HG03520 (cell line): Measurements from ENCODE around the gene CAPN12.
A peak's percentile ranks its signal among the peaks of the same experiment; 100 is the strongest.
"Not testable (repeated sequence)": the region's sequence is repeated elsewhere in the genome, so short reads cannot be mapped to it uniquely, and the experiment has no call there.

ENCODE experiments used
- ATAC-seq: cut with Tn5 transposase; IDR thresholded peaks from one replicate; pipeline ENCODE4 v1.9.1; 2021; ENCODE audit warnings: mild to moderate bottlenecking, moderate library complexity; ENCODE audit not compliant: unreplicated experiment

Gene CAPN12

GRCh38 chr19:38771569-38771968, 27.3 kb upstream of the CAPN12 start:
- not testable (repeated sequence) for ATAC-seq

DNA sequence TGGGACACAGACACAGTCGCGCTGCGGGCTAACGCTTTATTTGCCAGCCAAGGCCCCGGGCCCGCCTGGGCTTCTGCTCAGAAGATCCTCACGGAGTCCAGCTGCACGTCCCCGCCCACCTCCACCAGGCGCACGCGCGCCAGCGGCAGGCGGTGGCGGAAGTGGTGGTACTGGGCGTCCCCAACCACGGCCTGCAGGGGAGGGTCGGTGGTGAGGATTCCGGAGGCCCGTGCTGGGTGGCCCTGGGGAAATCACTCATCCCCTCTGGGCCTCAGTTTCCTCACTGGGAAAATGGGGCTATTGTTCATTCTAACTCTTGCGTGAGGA, 26.6 kb upstream of the CAPN12 start:
- not testable (repeated sequence) for ATAC-seq

DNA sequence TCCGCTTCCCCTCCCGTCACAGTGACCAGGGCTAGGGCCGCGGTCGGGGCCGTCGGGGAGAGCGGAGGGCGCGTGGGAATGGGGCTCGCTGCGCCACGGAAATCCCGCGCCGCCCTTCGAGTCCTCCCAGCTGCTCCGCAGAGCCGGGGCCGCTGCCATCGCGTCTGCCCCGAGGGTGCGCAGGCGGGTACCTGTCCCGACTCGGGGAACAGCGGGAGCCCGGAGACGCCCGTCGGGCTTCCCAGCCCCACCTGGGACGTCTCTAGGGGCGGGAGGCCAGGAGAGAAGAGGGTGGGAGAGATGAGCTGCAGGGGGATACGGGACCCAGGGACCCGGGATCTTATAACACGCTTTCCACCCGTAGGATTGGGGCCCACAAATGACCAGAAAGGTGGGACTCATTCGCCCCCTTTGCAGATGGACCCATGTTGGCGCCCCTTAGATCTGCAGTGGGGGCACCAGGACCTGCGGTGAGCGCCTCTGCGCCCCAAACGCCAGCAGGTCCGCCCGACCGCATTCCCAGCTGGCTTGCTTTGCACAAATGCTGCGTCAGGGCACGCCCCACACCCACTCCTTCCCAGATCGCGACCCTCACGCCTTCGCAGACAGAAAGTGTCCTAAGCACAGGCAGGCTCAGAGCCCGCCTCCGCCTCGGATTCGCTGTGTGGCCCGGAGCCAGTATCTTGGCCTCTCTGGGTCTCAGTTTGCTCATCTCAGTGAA, 26.1 kb upstream of the CAPN12 start:
- ATAC-seq, result not testable (repeated sequence)

DNA sequence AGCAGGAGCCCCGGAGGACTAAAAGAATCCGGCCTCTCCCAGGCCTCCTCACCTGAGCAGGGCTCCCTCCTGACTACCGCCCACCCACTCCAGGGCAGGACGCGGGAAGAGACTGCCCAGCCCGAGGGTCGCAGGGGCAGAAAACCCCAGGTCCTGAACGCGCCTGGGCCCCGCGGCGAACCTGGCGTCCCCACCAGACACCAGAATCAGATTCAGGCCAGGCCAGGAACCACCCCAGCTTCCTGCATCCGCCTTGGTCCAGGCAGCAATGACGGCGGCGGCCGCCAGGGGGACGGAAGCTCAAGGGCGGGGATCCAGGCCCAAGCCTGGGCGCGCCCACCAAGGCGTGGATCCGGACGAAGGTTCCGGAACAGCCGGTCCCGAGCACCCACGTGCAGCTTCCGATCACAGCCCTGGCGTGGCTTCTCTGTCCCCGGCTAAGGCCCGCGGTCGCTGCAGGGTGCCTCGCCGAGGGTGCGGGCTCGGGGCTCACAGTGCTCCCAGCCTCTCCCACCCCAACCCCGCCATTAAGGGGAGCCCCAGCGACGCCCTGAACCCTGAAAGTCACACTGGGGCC, 25.4 kb upstream of the CAPN12 start:
- peak; percentile 67 for ATAC-seq

DNA sequence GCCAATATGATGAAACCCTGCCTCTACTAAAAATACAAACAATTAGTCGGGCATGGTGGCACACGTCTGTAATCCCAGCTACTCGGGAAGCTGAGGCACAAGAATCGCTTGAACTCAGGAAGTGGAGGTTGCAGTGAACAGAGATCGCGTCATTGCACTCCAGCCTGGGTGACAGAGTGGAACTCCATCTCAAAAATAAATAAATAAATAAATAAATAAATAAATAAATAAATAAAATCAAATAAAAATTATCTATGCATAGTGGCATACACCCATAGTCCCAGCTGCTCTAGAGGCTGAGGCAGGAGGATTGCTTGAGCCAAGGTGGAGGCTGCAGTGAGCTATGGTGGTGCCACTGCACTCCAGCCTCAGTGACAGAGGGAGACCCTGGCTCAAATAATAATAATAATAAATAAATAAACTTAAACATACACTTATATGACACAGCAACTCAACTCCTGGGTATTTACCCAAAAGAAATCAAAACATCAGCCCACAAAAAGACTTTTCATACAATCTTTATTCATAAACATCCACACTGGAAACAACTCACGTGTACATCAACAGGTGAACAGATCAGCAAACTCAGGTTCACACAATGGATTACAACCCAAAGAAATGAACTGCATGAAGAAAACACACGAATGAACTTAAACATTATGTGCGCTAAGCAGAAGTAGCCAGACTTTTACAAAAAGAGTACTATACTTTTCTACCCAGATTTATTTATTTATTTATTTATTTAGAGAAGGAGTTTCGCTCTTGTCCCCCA, 22.2 kb upstream of the CAPN12 start:
- no peak for ATAC-seq

DNA sequence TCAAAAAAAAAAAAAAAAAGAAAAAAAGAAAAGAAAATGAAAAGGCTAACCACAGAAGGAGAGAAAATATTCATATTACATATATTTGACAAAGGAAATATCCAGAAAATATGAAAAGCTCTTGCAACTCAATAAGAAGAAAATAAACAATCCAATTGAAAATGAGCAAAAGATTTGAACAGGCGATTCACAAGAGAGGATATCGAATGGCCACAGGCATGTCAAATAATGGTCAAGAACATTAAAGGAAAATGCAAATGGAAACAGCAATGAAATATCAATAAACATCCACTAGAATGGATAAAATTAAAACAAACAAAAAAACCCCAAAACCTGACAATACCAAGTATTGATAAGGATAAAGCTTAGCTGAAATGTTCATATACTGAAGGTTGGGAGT, 20.9 kb upstream of the CAPN12 start:
- no peak for ATAC-seq

- no peak for ATAC-seq
Observed at GRCh38 chr19:38763795-38764220, 19.5 kb upstream of the CAPN12 start.

DNA sequence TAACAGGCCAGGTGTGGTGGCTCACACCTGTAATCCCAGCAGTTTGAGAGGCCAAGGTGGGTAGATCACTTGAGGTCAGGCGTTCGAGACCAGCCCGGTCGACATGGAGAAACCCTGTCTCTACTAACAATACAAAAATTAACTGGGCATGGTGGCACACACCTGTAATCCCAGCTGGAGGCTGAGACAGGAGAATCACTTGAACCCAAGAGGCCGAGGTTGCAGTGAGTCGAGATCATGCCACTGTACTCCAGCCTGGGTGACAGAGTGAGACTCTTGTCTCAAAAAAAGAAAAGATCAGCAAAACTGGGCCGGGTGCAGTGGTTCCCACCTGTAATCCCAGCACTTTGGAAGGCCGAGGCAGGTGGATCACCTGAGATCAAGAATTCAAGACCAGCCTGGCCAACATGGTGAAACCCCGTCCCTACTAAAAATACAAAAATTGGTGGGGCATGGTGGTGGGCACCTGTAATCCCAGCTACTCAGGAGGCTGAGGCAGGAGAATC, 17.7 kb upstream of the CAPN12 start:
- not testable (repeated sequence) for ATAC-seq

- not testable (repeated sequence) for ATAC-seq
Observed at GRCh38 chr19:38760805-38761517, 16.7 kb upstream of the CAPN12 start.

DNA sequence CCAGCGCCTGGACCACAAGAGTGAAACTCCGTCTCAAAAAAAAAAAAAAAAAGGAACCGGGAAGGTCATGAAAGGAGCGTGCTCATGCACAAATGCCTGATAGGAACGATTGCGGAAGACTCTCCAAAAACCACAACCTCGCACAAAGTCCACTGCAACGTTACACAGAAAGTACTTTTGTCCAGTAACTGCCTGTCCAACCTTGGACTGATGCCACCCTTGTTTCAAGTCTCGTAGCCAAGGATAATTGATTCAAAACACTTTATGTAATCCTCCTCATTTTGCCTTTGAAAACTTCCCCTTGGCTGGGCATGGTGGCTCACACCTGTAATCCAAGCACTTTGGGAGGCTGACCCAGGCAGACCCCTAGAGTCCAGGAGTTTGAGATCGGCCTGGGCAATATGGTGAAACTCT, 15.3 kb upstream of the CAPN12 start:
- no peak for ATAC-seq

DNA sequence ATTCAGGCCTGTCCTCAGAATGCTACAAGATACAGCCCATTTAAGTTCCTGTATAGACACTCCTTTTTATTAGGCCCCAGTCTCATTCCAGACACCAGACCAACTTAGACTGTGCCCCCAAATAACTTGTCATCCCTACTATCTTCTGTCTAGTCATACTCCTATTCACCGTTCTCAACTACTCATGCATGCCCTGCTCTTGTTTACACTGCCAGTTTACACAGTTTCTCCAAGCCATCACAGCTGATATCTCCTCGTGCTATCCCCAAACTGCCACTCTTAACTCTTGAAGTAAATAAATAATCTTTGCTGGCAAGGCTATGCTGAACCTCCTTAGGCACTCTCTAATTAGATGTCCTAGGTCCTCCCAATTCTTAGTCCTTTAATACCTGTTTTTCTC, 9.9 kb upstream of the CAPN12 start:
- not testable (repeated sequence) for ATAC-seq

DNA sequence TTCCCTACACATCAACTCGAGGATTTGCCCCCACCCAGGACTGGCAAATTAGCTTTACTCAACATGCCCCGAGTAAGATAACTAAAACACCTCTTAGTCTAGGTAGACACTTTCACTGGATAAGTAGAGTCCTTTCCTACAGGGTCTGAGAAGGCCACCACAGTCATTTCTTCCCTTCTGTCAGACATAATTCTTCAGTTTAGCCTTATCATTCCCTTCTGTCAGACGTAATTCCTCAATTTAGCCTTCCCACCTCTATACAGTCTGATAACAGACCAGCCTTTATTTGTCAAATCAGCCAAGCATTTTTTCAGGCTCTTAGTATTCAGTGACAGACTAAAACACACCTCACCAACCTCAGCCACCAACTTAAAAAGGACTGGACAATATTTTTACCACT, 9.5 kb upstream of the CAPN12 start:
- not testable (repeated sequence) for ATAC-seq

DNA sequence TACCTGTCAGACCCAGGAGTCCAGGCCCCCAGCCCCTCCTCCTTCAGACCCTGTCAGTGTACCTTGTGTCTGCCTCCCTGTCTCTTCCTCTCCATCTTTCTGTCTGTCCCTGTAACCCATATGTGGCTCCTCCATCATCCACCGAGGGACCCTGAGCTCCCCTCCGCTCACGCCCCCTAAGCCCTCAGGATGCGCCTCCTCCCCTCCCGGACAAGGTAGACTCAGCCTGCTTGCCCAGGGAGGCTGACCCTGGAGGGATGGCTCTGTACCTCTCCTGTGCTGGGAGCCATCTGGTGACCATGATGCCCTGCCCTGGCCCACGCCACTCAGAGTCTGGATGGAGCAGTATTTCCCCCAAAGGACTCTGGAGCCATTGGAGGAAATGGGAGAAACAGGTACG, 1.0 kb upstream of the CAPN12 start:
- no peak for ATAC-seq

DNA sequence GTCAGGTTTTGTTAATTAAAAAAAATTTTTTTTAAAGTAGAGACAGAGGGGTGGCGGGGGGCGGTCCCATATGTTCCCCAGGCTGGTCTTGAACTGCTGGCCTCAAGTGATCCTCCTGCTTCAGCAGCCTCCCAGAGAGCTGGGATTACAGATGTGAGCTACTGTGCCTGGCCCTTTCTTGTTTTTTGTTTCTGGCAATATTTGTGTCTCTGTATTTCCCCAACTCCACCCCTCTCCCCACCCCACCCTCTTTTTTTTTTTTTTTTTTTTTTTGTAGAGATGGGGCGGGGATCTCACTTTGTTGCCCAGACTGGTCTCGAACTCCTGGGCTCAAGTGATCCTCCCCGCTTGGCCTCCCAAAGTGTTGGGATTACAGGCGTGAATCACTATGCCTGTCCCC, 600 bp upstream of the CAPN12 start:
- ATAC-seq, result no peak

DNA sequence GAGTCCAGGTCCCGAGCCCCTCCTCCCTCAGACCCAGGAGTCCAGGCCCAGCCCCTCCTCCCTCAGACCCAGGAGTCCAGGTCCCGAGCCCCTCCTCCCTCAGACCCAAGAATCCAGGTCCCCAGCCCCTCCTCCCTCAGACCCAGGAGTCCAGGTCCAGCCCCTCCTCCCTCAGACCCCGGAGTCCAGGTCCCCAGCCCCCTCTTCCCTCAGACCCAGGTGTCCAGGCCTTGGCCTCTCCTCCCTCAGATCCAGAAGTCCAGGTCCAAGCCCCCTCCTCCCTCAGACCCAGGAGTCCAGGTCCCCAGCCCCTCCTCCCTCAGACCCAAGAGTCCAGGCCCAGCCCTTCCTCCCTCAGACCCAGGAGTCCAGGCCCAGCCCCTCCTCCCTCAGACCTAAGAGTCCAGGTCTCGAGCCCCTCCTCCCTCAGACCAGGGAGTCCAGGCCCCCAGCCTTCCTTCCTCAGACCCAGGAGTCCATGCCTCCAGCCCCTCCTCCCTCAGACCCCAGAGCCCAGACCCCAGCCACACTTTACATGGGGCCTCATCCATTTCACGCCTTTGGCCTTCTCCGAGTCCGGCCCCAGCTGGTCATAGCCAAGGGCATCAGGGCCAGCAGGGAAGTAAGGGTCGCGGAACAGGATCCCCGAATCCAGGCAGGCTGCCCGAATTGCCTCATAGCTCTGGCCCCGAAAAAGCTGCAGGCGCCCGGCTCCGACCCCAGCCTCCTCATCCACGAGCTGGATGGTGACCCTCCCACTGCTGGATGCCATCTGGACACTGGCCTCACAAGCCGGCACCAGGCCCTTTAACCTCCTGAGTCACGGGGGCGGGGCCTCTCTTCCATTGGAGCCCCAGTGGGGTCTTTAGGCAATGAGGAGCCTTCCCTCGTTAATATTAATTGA, 628 bp downstream of the CAPN12 start:
- ATAC-seq, result no peak

DNA sequence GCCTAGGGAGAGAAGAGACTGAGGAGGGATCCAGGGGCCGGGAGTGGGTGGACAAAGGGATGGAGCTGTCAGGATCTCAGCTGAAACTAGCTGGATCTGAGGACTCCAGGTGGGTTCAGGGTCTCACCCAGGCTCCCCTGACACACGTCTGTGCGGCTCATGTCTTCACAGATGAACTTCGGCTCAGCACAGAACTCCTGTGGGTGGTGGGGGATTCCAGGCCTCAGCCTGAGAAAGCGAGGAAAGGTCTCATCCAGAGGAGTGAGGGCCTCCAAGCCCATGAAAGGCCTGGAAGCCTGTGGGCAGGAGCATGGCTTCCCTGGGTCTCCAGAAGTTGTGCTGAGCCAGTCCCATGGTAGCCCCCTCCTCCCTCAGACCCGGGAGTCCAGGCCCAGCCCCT, 1.4 kb downstream of the CAPN12 start:
- ATAC-seq, result no peak

DNA sequence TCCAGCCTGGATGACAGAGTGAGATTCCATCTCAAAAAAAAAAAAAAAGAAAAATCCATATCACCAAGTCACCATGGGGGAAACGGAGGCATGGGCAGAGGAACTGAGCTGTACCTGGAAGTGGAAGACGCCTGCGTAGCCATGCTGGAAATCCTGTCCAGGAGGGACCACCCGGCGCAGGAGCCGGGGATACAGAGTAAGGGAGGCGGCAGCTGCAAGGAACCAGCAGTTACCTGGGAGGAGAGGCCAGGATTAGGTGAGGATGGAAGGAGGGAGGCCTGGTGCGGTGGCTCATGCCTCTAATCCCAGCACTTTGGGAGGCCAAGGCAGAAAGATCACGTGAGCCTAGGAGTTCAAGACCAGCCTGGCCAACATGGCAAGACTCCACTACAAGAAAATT, 2.0 kb downstream of the CAPN12 start:
- ATAC-seq, result no peak

DNA sequence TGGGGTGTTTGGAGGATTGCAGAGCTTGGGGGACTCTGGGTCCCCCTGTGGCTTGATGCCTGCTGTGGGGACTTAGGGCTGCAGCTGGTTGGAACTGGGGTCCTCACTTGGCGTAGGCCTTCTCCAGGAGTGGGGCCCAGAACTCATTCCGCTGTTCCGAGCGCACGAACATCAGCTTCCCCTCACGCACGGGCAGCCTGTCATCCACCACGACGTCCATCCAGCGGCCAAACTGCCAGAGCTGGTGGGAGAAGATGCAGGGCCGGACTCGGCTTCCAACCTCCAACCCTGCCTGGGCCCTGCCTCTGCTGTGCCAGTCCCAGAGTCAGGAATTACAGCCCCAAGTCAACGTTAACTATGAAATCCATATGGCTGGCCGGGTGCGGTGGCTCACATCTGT, 2.6 kb downstream of the CAPN12 start:
- ATAC-seq, result no peak

DNA sequence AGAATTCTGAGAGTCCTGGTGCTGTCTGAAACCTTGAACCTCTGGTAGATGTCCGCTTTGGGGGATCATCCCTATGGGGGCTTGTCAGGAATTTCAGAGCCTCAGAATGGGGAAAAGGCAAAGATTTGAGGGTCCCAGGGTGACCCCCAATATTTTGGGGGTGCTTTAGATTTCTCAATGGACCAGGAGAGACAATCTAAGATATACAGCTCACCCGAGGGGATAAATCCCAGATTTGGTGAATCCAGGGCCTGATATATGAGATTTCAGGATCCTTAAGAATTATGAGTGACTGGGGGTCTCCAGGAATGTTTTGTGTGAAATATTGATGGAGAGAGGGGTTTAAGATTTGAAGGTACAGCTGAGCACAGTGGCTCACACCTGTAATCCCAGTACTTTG, 3.3 kb downstream of the CAPN12 start:
- no peak for ATAC-seq

GRCh38 chr19:38740257-38740592, 4.0 kb downstream of the CAPN12 start:
- ATAC-seq, result no peak
